Stomach (tissue), 4 donors: ENCODE results near the gene DOLK.

ENCODE experiments used
- CTCF ChIP-seq, 7 experiments: fragments of 450-650 bp in 4 of 7; fragments of 200-600 bp in 3 of 7; sonication (generic) in 3 of 7; IDR thresholded peaks; one replicate each; pipeline ENCODE4 v1.5.1; 2016 to 2019; ENCODE audit warnings: antibody characterized with exemption in 7 of 7, control low read depth in 2 of 7, mild to moderate bottlenecking in 1 of 7
- EP300 ChIP-seq: sonication (generic); formaldehyde crosslinking; IDR thresholded peaks from one replicate; pipeline ENCODE4 v1.6.1; 2017; ENCODE audit warnings: antibody characterized with exemption
- POLR2A ChIP-seq, 4 donors: fragments of 450-650 bp; IDR thresholded peaks; one replicate each; pipeline ENCODE4 v1.6.1; 2016; ENCODE audit warnings: antibody characterized with exemption in 4 of 4, control low read depth in 2 of 4, mild to moderate bottlenecking in 1 of 4, moderate library complexity in 1 of 4
- POLR2AphosphoS5 ChIP-seq, 3 donors: sonication (generic); formaldehyde crosslinking; IDR thresholded peaks; one replicate each; pipeline ENCODE4 v1.6.1; 2016; ENCODE audit warnings: antibody characterized with exemption in 3 of 3

DNA sequence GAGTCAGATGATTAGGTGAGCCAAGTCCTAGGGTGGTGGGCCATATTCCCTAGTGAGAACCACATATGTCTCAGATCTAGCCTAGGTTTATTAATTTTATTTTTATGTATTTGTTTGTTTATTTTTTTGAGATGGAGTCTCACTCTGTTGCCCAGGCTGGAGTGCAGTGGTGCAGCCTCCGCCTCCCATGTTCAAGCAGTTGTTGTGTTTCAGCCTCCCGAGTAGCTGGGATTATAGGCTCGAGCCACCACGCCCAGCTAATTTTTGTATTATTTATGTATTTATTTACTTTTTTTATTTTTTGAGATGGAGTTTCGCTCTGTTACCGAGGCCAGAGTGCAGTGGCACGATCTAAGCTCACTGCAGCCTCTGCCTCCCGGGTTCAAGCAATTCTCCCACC lies 36.1 kb upstream of the DOLK start:
- TF ChIP-seq POLR2AphosphoS5 (IDR thresholded peaks at IDR 0.05), result no peak
- TF ChIP-seq CTCF (IDR thresholded peaks at IDR 0.05), result no peak
- no peak for TF ChIP-seq POLR2A (IDR thresholded peaks at IDR 0.05)
- no peak for TF ChIP-seq EP300
